Right lobe of liver (tissue), 6 donors: ENCODE measurements around the gene TLX2. TPM values are rescaled to one million over a fixed set of nuclear protein-coding genes. Genes with fewer than 3 reads are reported as not detected.

Experiments
- ATAC-seq, 4 donors: fragments of 200-7000 bp; cut with Tn5 transposase; one replicate each; pipeline ENCODE4 v1.9.1; 2020; ENCODE audit warnings: mild to moderate bottlenecking in 4 of 4, moderate library complexity in 4 of 4
- DNase-seq, 3 donors: peaks; one replicate each; pipeline ENCODE4 v3.0.0-alpha.2; 2020
- H3K27ac ChIP-seq, 3 donors: fragments of 200-600 bp; one replicate each; pipeline ENCODE4 v1.8.0; 2022
- H3K27me3 ChIP-seq, 2 donors: fragments of 200-600 bp; one replicate each; pipeline ENCODE4 v1.8.0; 2022
- H3K36me3 ChIP-seq, 4 donors: fragments of 200-600 bp; sonication (generic) in 1 of 4; one replicate each; pipeline versions ENCODE4 v1.5.1 to v1.8.0; 2017 to 2022; ENCODE audit warnings: control low read depth in 1 of 4
- H3K4me1 ChIP-seq, 4 donors: fragments of 200-600 bp; sonication (generic) in 1 of 4; one replicate each; pipeline versions ENCODE4 v1.5.1 to v1.8.0; 2017 to 2022; ENCODE audit warnings: control low read depth in 1 of 4
- H3K4me3 ChIP-seq, 3 donors: fragments of 200-600 bp; one replicate each; pipeline ENCODE4 v1.8.0; 2022
- H3K9me3 ChIP-seq, 4 donors: fragments of 200-600 bp; sonication (generic) in 1 of 4; one replicate each; pipeline versions ENCODE4 v1.5.1 to v1.8.0; 2017 to 2022; ENCODE audit warnings: control low read depth in 1 of 4
- POLR2A ChIP-seq: fragments of 450-650 bp; IDR thresholded peaks from one replicate; pipeline ENCODE4 v1.6.1; 2017; ENCODE audit warnings: antibody characterized with exemption, mild to moderate bottlenecking
- intact Hi-C, 2 donors: fragments of 100-400 bp; cut with DNase I; formaldehyde crosslinking; loops; one replicate each; pipeline versions ENCODE4 v1.11.2 to v1.14.1; 2022
- total RNA-seq, 6 experiments: library from RNA; depleted of rRNA in 2 of 6; stranded (reverse); fragments of >200 nt in 2 of 6; fragmentation: NEBNext Ultra II Directional in 3 of 6; extraction: Animal tissue kit (Norgen Biotek cat#: 25700) in 3 of 6; gene quantifications; one replicate each; pipeline versions ENCODE4 v1.1.0 to v1.2.4, GENCODE V29; 2016 to 2023
- TF ChIP-seq, protein P1 (sequence below), 4 donors: fragments of 200-600 bp in 3 of 4; fragments of 450-650 bp in 1 of 4; IDR thresholded peaks; one replicate each; pipeline versions ENCODE4 v1.5.1 to v1.8.0; 2016 to 2022; ENCODE audit warnings: antibody characterized with exemption in 4 of 4, mild to moderate bottlenecking in 2 of 4
- donor health status: DM: no; HTN: yes; CAD: no.
- donor health status: DM: no; HTN: no; CAD: no.
- donor health status: DM: no; HTN: no; CAD: no.
- donor health status: DM: no; HTN: yes; CAD: no.
- donor health status: DM: no; HTN: yes; CAD: no.

Gene TLX2
- total RNA-seq, 6 experiments from 2014 or later = not detected

DNA sequence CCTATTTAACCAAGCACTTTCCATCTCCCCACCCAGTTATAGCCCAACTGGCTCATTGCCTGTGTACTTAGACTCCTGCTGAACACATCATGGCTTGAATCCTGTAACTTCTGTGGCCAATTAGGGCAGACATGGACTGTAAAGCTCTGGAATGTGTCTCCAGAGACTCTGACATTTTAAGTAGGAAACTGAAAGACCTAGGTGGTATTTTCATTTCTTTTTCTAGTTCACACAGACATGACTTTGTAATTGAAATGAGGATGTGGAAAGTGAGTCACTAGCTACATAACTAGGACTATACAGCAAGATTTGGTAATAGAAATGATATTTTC, 52.5 kb downstream of the TLX2 start:
- H3K27ac ChIP-seq = no peak overlapping the region
- intact Hi-C loops = no loop called here
- no peak for TF ChIP-seq POLR2A
- TF ChIP-seq, protein P1, sequence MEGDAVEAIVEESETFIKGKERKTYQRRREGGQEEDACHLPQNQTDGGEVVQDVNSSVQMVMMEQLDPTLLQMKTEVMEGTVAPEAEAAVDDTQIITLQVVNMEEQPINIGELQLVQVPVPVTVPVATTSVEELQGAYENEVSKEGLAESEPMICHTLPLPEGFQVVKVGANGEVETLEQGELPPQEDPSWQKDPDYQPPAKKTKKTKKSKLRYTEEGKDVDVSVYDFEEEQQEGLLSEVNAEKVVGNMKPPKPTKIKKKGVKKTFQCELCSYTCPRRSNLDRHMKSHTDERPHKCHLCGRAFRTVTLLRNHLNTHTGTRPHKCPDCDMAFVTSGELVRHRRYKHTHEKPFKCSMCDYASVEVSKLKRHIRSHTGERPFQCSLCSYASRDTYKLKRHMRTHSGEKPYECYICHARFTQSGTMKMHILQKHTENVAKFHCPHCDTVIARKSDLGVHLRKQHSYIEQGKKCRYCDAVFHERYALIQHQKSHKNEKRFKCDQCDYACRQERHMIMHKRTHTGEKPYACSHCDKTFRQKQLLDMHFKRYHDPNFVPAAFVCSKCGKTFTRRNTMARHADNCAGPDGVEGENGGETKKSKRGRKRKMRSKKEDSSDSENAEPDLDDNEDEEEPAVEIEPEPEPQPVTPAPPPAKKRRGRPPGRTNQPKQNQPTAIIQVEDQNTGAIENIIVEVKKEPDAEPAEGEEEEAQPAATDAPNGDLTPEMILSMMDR (IDR thresholded peaks at IDR 0.05) = no peak
- no peaks in the 10 kb centered on the region for H3K27me3 ChIP-seq
- H3K36me3 ChIP-seq = no peaks in the 10 kb centered on the region
- DNase-seq = no peak
- no peak for ATAC-seq
- no peaks in the 10 kb centered on the region for H3K4me1 ChIP-seq
- H3K4me3 ChIP-seq = no peak overlapping the region
- no peaks in the 10 kb centered on the region for H3K9me3 ChIP-seq

Other genes starting within 250 kb of the TLX2 start
- 1 to 10 TPM in 2 of 6 experiments, under 1 TPM in 4; 0.12 to 1.2 (median 0.68) TPM for gene SLC4A5, start 171.0 kb upstream of the TLX2 start, total RNA-seq
- gene DCTN1, start 134.1 kb upstream of the TLX2 start, total RNA-seq = 10 to 100 TPM; 33.7 to 47.9 (median 37.3) TPM
- under 1 TPM in 5 of 6 experiments, not detected in 1; 0.18 to 0.56 (median 0.31) TPM for gene C2orf81, start 92.8 kb upstream of the TLX2 start, total RNA-seq
- gene WDR54, start 92.7 kb upstream of the TLX2 start, total RNA-seq = 1 to 10 TPM; 1.6 to 5.3 (median 2.2) TPM
- gene RTKN, start 72.5 kb upstream of the TLX2 start, total RNA-seq = 100 to 1,000 TPM in 2 of 6 experiments, 10 to 100 TPM in 4; 61.5 to 103 (median 83.0) TPM
- 10 to 100 TPM in 5 of 6 experiments, 1 to 10 TPM in 1; 3.4 to 20.3 (median 18.8) TPM for gene INO80B, start 59.4 kb upstream of the TLX2 start, total RNA-seq
- gene WBP1, start 56.0 kb upstream of the TLX2 start, total RNA-seq = 10 to 100 TPM; 29.6 to 37.6 (median 32.2) TPM
- 10 to 100 TPM; 41.0 to 45.2 (median 43.6) TPM for gene MOGS, start 49.1 kb upstream of the TLX2 start, total RNA-seq
- gene MRPL53, start 41.8 kb upstream of the TLX2 start, total RNA-seq = 10 to 100 TPM; 10.7 to 51.9 (median 42.6) TPM
- 10 to 100 TPM in 3 of 6 experiments, 1 to 10 TPM in 3; 5.9 to 15.4 (median 11.2) TPM for gene CCDC142, start 31.5 kb upstream of the TLX2 start, total RNA-seq
- gene TTC31, start 31.4 kb upstream of the TLX2 start, total RNA-seq = 10 to 100 TPM; 14.5 to 31.5 (median 26.7) TPM
- 1 to 10 TPM; 1.4 to 8.4 (median 5.8) TPM for gene LBX2, start 14.8 kb upstream of the TLX2 start, total RNA-seq
- gene PCGF1, start 6.8 kb upstream of the TLX2 start, total RNA-seq = 10 to 100 TPM in 5 of 6 experiments, 1 to 10 TPM in 1; 9.6 to 17.5 (median 13.3) TPM
- gene DQX1, start 11.8 kb downstream of the TLX2 start, total RNA-seq = not detected
- gene AUP1, start 15.3 kb downstream of the TLX2 start, total RNA-seq = 100 to 1,000 TPM in 1 of 6 experiments, 10 to 100 TPM in 5; 64.6 to 109 (median 80.4) TPM
- 10 to 100 TPM; 12.3 to 20.3 (median 15.2) TPM for gene HTRA2, start 15.5 kb downstream of the TLX2 start, total RNA-seq
- gene LOXL3, start 39.5 kb downstream of the TLX2 start, total RNA-seq = 1 to 10 TPM in 5 of 6 experiments, under 1 TPM in 1; 0.92 to 3.3 (median 1.8) TPM
- gene DOK1, start 40.3 kb downstream of the TLX2 start, total RNA-seq = 1 to 10 TPM; 1.9 to 3.7 (median 3.2) TPM
- gene M1AP, start 133.9 kb downstream of the TLX2 start, total RNA-seq = not detected
- 1 to 10 TPM; 1.1 to 2.3 (median 1.6) TPM for gene SEMA4F, start 139.8 kb downstream of the TLX2 start, total RNA-seq